A549 (cell line): Measurements from ENCODE around the gene ICAM5.

ENCODE experiments used
- EP300 ChIP-seq, 2 experiments: fragments of >200 bp; sonication (Bioruptor Twin); formaldehyde crosslinking; IDR thresholded peaks; 2 replicates in 1 of 2; 3 replicates in 1 of 2; pipeline ENCODE4 v1.6.1; 2016 to 2017
- JUN ChIP-seq, 2 experiments: fragments of >200 bp; sonication (Bioruptor Twin); formaldehyde crosslinking; IDR thresholded peaks; 2 replicates in 1 of 2; 3 replicates in 1 of 2; pipeline ENCODE4 v1.6.1; 2016 to 2017
- KDM5A ChIP-seq: fragments of 200-600 bp; sonication (generic); IDR thresholded peaks from 2 replicates; pipeline ENCODE4 v1.6.1; 2016; ENCODE audit warnings: antibody characterized with exemption, mild to moderate bottlenecking
- POLR2A ChIP-seq: IDR thresholded peaks from 2 replicates; pipeline ENCODE4 v1.6.1; 2012; ENCODE audit warnings: mild to moderate bottlenecking, low read length
- TF ChIP-seq, protein P1 (sequence below): fragments of 200-600 bp; sonication (generic); IDR thresholded peaks from 2 replicates; pipeline ENCODE4 v1.6.1; 2016; ENCODE audit warnings: antibody characterized with exemption, mild to moderate bottlenecking, moderate library complexity
- TF ChIP-seq, protein P2 (sequence below): fragments of >200 bp; sonication (Bioruptor Twin); formaldehyde crosslinking; IDR thresholded peaks from 3 replicates; pipeline ENCODE4 v1.5.1; 2016
- TF ChIP-seq, protein P3 (sequence below): IDR thresholded peaks from 2 replicates; pipeline ENCODE4 v1.6.1; 2012; ENCODE audit warnings: low read depth, borderline replicate concordance
- TF ChIP-seq, protein P4 (sequence below): IDR thresholded peaks from 2 replicates; pipeline ENCODE4 v1.6.1; 2012

DNA sequence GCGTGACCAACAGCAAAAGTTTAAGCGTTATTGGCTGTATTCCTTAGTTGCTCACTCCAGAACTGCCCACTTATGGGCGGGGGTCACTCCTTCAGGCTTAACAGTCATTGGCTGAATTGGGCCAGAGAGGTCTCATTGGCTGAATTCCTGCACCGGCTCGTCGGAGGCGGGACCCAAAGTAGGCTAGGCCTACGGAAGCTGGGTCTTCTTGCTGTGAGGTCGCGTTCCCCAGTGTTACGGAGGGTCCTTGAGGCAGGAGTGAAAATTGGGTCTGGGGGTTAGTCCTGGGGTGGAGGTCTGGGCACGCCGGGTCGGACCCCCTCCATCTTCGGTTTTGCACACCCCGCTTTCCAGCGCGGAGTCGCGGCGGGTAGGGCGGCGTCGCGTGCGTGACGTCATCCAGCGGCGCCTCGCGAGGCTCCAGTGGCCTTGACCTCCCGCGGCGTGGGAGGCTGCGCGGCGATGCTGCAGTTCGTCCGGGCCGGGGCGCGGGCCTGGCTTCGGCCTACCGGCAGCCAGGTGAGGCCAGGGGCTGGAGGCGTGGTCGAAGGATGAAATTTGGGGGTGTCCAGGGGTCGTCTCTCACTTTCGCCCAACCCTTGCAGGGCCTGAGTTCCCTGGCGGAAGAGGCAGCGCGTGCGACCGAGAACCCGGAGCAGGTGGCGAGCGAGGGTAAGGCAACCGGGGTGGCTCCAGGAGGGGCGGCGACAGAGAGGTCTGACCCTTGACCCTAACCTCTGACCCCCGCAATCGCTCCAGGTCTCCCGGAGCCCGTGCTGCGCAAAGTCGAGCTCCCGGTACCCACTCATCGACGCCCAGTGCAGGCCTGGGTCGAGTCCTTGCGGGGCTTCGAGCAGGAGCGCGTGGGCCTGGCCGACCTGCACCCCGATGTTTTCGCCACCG, 37.7 kb upstream of the ICAM5 start, which contains the start of gene MRPL4:
- TF ChIP-seq, protein P1, sequence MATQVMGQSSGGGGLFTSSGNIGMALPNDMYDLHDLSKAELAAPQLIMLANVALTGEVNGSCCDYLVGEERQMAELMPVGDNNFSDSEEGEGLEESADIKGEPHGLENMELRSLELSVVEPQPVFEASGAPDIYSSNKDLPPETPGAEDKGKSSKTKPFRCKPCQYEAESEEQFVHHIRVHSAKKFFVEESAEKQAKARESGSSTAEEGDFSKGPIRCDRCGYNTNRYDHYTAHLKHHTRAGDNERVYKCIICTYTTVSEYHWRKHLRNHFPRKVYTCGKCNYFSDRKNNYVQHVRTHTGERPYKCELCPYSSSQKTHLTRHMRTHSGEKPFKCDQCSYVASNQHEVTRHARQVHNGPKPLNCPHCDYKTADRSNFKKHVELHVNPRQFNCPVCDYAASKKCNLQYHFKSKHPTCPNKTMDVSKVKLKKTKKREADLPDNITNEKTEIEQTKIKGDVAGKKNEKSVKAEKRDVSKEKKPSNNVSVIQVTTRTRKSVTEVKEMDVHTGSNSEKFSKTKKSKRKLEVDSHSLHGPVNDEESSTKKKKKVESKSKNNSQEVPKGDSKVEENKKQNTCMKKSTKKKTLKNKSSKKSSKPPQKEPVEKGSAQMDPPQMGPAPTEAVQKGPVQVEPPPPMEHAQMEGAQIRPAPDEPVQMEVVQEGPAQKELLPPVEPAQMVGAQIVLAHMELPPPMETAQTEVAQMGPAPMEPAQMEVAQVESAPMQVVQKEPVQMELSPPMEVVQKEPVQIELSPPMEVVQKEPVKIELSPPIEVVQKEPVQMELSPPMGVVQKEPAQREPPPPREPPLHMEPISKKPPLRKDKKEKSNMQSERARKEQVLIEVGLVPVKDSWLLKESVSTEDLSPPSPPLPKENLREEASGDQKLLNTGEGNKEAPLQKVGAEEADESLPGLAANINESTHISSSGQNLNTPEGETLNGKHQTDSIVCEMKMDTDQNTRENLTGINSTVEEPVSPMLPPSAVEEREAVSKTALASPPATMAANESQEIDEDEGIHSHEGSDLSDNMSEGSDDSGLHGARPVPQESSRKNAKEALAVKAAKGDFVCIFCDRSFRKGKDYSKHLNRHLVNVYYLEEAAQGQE, result peak; percentile 66
- TF ChIP-seq, protein P2, sequence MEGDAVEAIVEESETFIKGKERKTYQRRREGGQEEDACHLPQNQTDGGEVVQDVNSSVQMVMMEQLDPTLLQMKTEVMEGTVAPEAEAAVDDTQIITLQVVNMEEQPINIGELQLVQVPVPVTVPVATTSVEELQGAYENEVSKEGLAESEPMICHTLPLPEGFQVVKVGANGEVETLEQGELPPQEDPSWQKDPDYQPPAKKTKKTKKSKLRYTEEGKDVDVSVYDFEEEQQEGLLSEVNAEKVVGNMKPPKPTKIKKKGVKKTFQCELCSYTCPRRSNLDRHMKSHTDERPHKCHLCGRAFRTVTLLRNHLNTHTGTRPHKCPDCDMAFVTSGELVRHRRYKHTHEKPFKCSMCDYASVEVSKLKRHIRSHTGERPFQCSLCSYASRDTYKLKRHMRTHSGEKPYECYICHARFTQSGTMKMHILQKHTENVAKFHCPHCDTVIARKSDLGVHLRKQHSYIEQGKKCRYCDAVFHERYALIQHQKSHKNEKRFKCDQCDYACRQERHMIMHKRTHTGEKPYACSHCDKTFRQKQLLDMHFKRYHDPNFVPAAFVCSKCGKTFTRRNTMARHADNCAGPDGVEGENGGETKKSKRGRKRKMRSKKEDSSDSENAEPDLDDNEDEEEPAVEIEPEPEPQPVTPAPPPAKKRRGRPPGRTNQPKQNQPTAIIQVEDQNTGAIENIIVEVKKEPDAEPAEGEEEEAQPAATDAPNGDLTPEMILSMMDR, result no peak
- TF ChIP-seq, protein P3, sequence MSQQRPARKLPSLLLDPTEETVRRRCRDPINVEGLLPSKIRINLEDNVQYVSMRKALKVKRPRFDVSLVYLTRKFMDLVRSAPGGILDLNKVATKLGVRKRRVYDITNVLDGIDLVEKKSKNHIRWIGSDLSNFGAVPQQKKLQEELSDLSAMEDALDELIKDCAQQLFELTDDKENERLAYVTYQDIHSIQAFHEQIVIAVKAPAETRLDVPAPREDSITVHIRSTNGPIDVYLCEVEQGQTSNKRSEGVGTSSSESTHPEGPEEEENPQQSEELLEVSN, result peak; percentile 62
- TF ChIP-seq POLR2A (peak; percentile 52), EP300 (IDR thresholded peaks at IDR 0.05) (no peak), JUN (IDR thresholded peaks at IDR 0.05) (peak in 1 of 2 experiments; percentile 59; a peak in 2 of 5 replicates), KDM5A (peak; percentile 82)
- TF ChIP-seq, protein P4, sequence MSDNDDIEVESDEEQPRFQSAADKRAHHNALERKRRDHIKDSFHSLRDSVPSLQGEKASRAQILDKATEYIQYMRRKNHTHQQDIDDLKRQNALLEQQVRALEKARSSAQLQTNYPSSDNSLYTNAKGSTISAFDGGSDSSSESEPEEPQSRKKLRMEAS, result peak; percentile 93
